IMR-90 (cell line): ENCODE data around the gene RCHY1. TPM values are rescaled to one million over a fixed set of nuclear protein-coding genes. Genes with fewer than 3 reads are reported as not detected.
"Not testable (repeated sequence)": the region's sequence is repeated elsewhere in the genome, so short reads cannot be mapped to it uniquely, and the experiment has no call there.

Source experiments
- ATAC-seq: fragments of 200-7000 bp; cut with Tn5 transposase; 2 replicates; pipeline ENCODE4 v1.9.1; 2020; ENCODE audit warnings: low read depth, mild to moderate bottlenecking, moderate library complexity
- BruUV-seq: library from RNA; stranded (reverse); fragments of 400-500 nt; replicated peaks from 2 replicates; lab custom pipeline; 2021; lab: Mats Ljungman, UMichigan
- CTCF ChIA-PET: fragments of 300-600 bp; formaldehyde crosslinking; extraction: SDS; loops from one replicate; lab custom pipeline; 2021; ENCODE audit warnings: antibody characterized with exemption; lab: Yijun Ruan, JAX
- POLR2A ChIA-PET: fragments of 300-600 bp; sonication (Branson Sonifier 250); formaldehyde crosslinking; loops from one replicate; lab custom pipeline; 2022; ENCODE audit warnings: antibody characterized with exemption; ENCODE audit not compliant: unreplicated experiment; lab: Charles Lee
- DNase-seq: peaks from one replicate; pipeline ENCODE4 v3.0.0; 2013
- H2AFZ ChIP-seq: replicated peaks from 2 replicates; pipeline ENCODE3; 2013; ENCODE audit warnings: low read length, mild to moderate bottlenecking; ENCODE audit not compliant: poor library complexity
- H2AK5ac ChIP-seq: 2 replicates; pipeline ENCODE4 v1.6.1; 2013; ENCODE audit warnings: low read depth, low read length, inconsistent platforms
- H2AK9ac ChIP-seq: replicated peaks from 2 replicates; pipeline ENCODE3; 2013; ENCODE audit warnings: mild to moderate bottlenecking, low read depth, low read length, moderate library complexity; ENCODE audit not compliant: poor library complexity
- H2BK120ac ChIP-seq: 2 replicates; pipeline ENCODE4 v1.6.1; 2013; ENCODE audit warnings: low read depth, low read length, inconsistent platforms
- H2BK15ac ChIP-seq: 3 replicates; pipeline ENCODE4 v1.6.1; 2013; ENCODE audit warnings: low read depth, low read length, inconsistent platforms
- H2BK20ac ChIP-seq: 2 replicates; pipeline ENCODE4 v1.6.1; 2013; ENCODE audit warnings: low read depth, mild to moderate bottlenecking, inconsistent platforms, low read length, moderate library complexity
- H2BK5ac ChIP-seq: 2 replicates; pipeline ENCODE4 v1.6.1; 2013; ENCODE audit warnings: mild to moderate bottlenecking, low read depth, low read length, inconsistent platforms; ENCODE audit not compliant: poor library complexity, severe bottlenecking
- H3K14ac ChIP-seq: replicated peaks from 2 replicates; pipeline ENCODE4 v1.6.1; 2013; ENCODE audit warnings: low read depth, low read length, inconsistent platforms
- H3K18ac ChIP-seq: 2 replicates; pipeline ENCODE4 v1.6.1; 2013; ENCODE audit warnings: low read depth, low read length, control low read depth
- H3K23ac ChIP-seq: 2 replicates; pipeline ENCODE4 v1.6.1; 2013; ENCODE audit warnings: low read depth, low read length, inconsistent platforms
- H3K27ac ChIP-seq: 2 replicates; pipeline ENCODE4 v1.5.1; 2013; ENCODE audit warnings: mild to moderate bottlenecking, control low read depth, low read length; ENCODE audit not compliant: insufficient read depth
- H3K27me3 ChIP-seq: 2 replicates; pipeline ENCODE4 v1.6.1; 2013; ENCODE audit warnings: low read length; ENCODE audit not compliant: control insufficient read depth, insufficient read depth
- H3K36me3 ChIP-seq: 2 replicates; pipeline ENCODE4 v1.6.1; 2013; ENCODE audit warnings: low read length, mixed read lengths; ENCODE audit not compliant: control insufficient read depth, insufficient read depth
- H3K4ac ChIP-seq: 2 replicates; pipeline ENCODE4 v1.6.1; 2013; ENCODE audit warnings: low read depth, low read length, inconsistent platforms
- H3K4me1 ChIP-seq: 2 replicates; pipeline ENCODE4 v1.6.1; 2013; ENCODE audit warnings: low read length, mixed read lengths; ENCODE audit not compliant: control insufficient read depth, insufficient read depth
- H3K4me2 ChIP-seq: 2 replicates; pipeline ENCODE4 v1.6.1; 2013; ENCODE audit warnings: low read depth, mild to moderate bottlenecking, control low read depth, low read length, moderate library complexity
- H3K4me3 ChIP-seq: 2 replicates; pipeline ENCODE4 v1.5.1; 2013; ENCODE audit warnings: low read depth, mild to moderate bottlenecking, control low read depth, low read length, moderate library complexity; ENCODE audit not compliant: insufficient read depth
- H3K56ac ChIP-seq: 2 replicates; pipeline ENCODE4 v1.6.1; 2013; ENCODE audit warnings: low read length, inconsistent platforms; ENCODE audit not compliant: insufficient read depth; ENCODE audit errors: extremely low read depth
- H3K79me1 ChIP-seq, 2 experiments: 2 replicates each; pipeline ENCODE4 v1.6.1; 2013; ENCODE audit warnings: low read length in 2 of 2, inconsistent platforms in 1 of 2, low read depth in 1 of 2
- H3K9ac ChIP-seq: 2 replicates; pipeline ENCODE4 v1.6.1; 2013; ENCODE audit warnings: low read depth, low read length, control low read depth
- H3K9me1 ChIP-seq: 2 replicates; pipeline ENCODE4 v1.6.1; 2013; ENCODE audit warnings: low read length, inconsistent platforms; ENCODE audit not compliant: insufficient read depth
- H3K9me3 ChIP-seq: 2 replicates; pipeline ENCODE4 v1.6.1; 2013; ENCODE audit warnings: low read length; ENCODE audit not compliant: control insufficient read depth, insufficient read depth
- H4K20me1 ChIP-seq: 2 replicates; pipeline ENCODE4 v1.6.1; 2013; ENCODE audit warnings: low read length, inconsistent platforms; ENCODE audit not compliant: insufficient read depth
- H4K5ac ChIP-seq: 2 replicates; pipeline ENCODE4 v1.6.1; 2013; ENCODE audit warnings: mild to moderate bottlenecking, low read depth, low read length, control low read depth
- H4K8ac ChIP-seq, 2 experiments: 2 replicates each; pipeline ENCODE4 v1.6.1; 2013; ENCODE audit warnings: low read depth in 2 of 2, low read length in 2 of 2, control low read depth in 1 of 2, inconsistent platforms in 1 of 2
- H4K91ac ChIP-seq: 2 replicates; pipeline ENCODE4 v1.6.1; 2013; ENCODE audit warnings: low read depth, low read length, inconsistent platforms; ENCODE audit not compliant: insufficient read depth
- WGBS, 2 experiments: methylation state at CpG; one replicate each; pipeline versions ENCODE4 v1.1.5 to v1.1.7; 2013; ENCODE audit warnings: missing lambda C conversion rate in 2 of 2; ENCODE audit not compliant: insufficient read length in 1 of 2; ENCODE audit errors: extremely low coverage in 2 of 2; 5-methylcytosine and 5-hydroxymethylcytosine counted together
- dilution Hi-C: fragments of 300-500 bp; cut with HindIII; formaldehyde crosslinking; loops from one replicate; pipeline ENCODE4 v1.14.3; 2018; ENCODE audit warnings: low sequenced_read_pairs; ENCODE audit not compliant: unreplicated experiment
- in situ Hi-C: fragments of 300-500 bp; cut with MboI; formaldehyde crosslinking; loops from 3 replicates; pipeline ENCODE4 v1.14.3; 2019; ENCODE audit warnings: low sequenced_read_pairs, inconsistent platforms, mixed read lengths
- intact Hi-C: fragments of 100-400 bp; cut with micrococcal nuclease; formaldehyde crosslinking; loops from 2 replicates; pipeline ENCODE4 v1.10.0; 2022
- polyA plus RNA-seq, 3 experiments: library from polyadenylated mRNA; depleted of rRNA; stranded (reverse); fragments of >200 nt; gene quantifications; 2 replicates each; pipeline ENCODE4 v1.2.3, GENCODE V29; 2012; ENCODE audit warnings: low replicate concordance in 1 of 3
- total RNA-seq: library from RNA; depleted of rRNA; stranded (reverse); fragments of >200 nt; gene quantifications from 2 replicates; pipeline ENCODE4 v1.2.3, GENCODE V29; 2012

Gene RCHY1
- total and polyA plus RNA-seq, 2 of the 4 experiments (the other 2 are of a cell fraction), result 20.1 to 22.4 TPM

DNA sequence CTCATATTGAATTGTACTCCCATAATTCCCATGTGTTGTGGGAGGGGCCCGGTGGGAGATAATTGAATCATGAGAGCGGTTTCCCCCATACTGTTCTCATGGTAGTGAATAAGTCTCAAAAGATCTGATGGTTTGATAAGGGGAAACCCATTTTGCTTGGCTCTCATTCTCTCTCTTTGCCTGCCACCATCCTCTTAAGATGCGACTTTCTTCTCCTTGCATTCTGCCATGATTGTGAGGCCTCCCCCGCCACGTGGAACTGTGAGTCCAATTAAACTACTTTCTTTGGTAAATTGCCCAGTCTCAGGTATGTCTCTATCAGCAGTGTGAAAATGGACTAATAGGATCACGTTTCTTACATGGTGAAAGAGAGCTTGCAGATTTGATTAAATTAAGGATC, 23.1 kb upstream of the RCHY1 start:
- H3K4me2 ChIP-seq, H3K36me3 ChIP-seq, H4K20me1 ChIP-seq, H3K9me3 ChIP-seq, CTCF ChIA-PET, H2BK20ac ChIP-seq, H3K9me1 ChIP-seq, H2BK15ac ChIP-seq, H4K8ac ChIP-seq, H3K27me3 ChIP-seq, H3K14ac ChIP-seq, H4K5ac ChIP-seq, DNase-seq, H3K4me1 ChIP-seq, in situ Hi-C loops, intact Hi-C loops, H3K79me1 ChIP-seq, H3K23ac ChIP-seq, dilution Hi-C loops, H3K27ac ChIP-seq, BruUV-seq, H3K4ac ChIP-seq, H3K18ac ChIP-seq, POLR2A ChIA-PET, H2BK5ac ChIP-seq, H2AK9ac ChIP-seq, H3K9ac ChIP-seq, H4K91ac ChIP-seq, H2BK120ac ChIP-seq, H3K56ac ChIP-seq, H3K4me3 ChIP-seq, ATAC-seq, H2AFZ ChIP-seq, H2AK5ac ChIP-seq: not testable (repeated sequence)
- WGBS, 2 experiments, result 89% methylated on average over 1 of the region's 6 CpGs; no CpG with 5 or more reads in 1 of the 2 experiments

DNA sequence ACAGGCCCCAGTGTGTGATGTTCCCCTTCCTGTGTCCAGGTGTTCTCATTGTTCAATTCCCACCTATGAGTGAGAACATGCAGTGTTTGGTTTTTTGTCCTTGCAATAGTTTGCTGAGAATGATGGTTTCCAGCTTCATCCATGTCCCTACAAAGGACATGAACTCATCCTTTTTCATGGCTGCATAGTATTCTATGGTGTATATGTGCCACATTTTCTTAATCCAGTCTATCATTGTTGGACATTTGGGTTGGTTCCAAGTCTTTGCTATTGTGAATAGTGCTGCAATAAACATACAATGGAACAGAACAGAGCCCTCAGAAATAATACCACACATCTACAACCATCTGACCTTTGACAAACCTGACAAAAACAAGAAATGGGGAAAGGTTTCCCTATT, 19.7 kb upstream of the RCHY1 start:
- H3K18ac ChIP-seq, H2BK5ac ChIP-seq, H3K9ac ChIP-seq, H2BK15ac ChIP-seq, H2AK9ac ChIP-seq, CTCF ChIA-PET, H2BK20ac ChIP-seq, H3K4me1 ChIP-seq, in situ Hi-C loops, H3K79me1 ChIP-seq, H2AK5ac ChIP-seq, H4K5ac ChIP-seq, H3K4me2 ChIP-seq, H4K20me1 ChIP-seq, dilution Hi-C loops, H3K56ac ChIP-seq, BruUV-seq, H3K4me3 ChIP-seq, H3K36me3 ChIP-seq, H3K23ac ChIP-seq, H3K4ac ChIP-seq, H3K27me3 ChIP-seq, H3K27ac ChIP-seq, H3K14ac ChIP-seq, POLR2A ChIA-PET, ATAC-seq, DNase-seq, H2AFZ ChIP-seq, H4K91ac ChIP-seq, H4K8ac ChIP-seq, H2BK120ac ChIP-seq, H3K9me3 ChIP-seq, H3K9me1 ChIP-seq, intact Hi-C loops: not testable (repeated sequence)
